Common myeloid progenitor, CD34-positive (primary cell): ENCODE measurements around the gene ABHD3. TPM values are rescaled to one million over a fixed set of nuclear protein-coding genes. Genes with fewer than 3 reads are reported as not detected.

Source experiments
- CTCF ChIA-PET: fragments of 350-600 bp; sonication (Branson Sonifier 250); formaldehyde crosslinking; loops from one replicate; lab custom pipeline; 2021; ENCODE audit warnings: antibody characterized with exemption; lab: Charles Lee
- POLR2A ChIA-PET: fragments of 350-600 bp; sonication (Branson Sonifier 250); formaldehyde crosslinking; loops from one replicate; lab custom pipeline; 2021; ENCODE audit warnings: antibody characterized with exemption; lab: Charles Lee
- DNase-seq, 3 donors: peaks; one replicate each; pipeline versions ENCODE4 v3.0.0 to v3.0.0-alpha.2; 2013
- H3K27ac ChIP-seq, 2 experiments: 1 replicate in 1 of 2; 2 replicates in 1 of 2; pipeline ENCODE4 v1.7.0; 2013; ENCODE audit warnings: inconsistent platforms in 2 of 2, low read length in 2 of 2, mild to moderate bottlenecking in 2 of 2, low read depth in 1 of 2, moderate library complexity in 1 of 2; ENCODE audit not compliant: severe bottlenecking in 2 of 2, insufficient read depth in 1 of 2, poor library complexity in 1 of 2
- H3K27me3 ChIP-seq, 5 experiments: replicated peaks in 2 of 5; 1 replicate in 3 of 5; 2 replicates in 2 of 5; pipeline versions ENCODE4 v1.6.1 to v1.7.0; 2013; ENCODE audit warnings: low read length in 4 of 5, mild to moderate bottlenecking in 2 of 5, moderate library complexity in 2 of 5, inconsistent platforms in 1 of 5; ENCODE audit not compliant: insufficient read depth in 5 of 5, control insufficient read depth in 4 of 5
- H3K36me3 ChIP-seq, 4 experiments: 1 replicate in 2 of 4; 2 replicates in 2 of 4; pipeline versions ENCODE4 v1.6.1 to v1.7.0; 2013; ENCODE audit warnings: low read length in 3 of 4, control low read depth in 1 of 4, mild to moderate bottlenecking in 1 of 4; ENCODE audit not compliant: control insufficient read depth in 4 of 4, insufficient read depth in 4 of 4
- H3K4me1 ChIP-seq, 4 experiments: 1 replicate in 3 of 4; 2 replicates in 1 of 4; pipeline versions ENCODE4 v1.6.1 to v1.7.1; 2013; ENCODE audit warnings: low read length in 3 of 4, mild to moderate bottlenecking in 3 of 4, control low read depth in 1 of 4, inconsistent platforms in 1 of 4, moderate library complexity in 1 of 4; ENCODE audit not compliant: control insufficient read depth in 4 of 4, insufficient read depth in 4 of 4; ENCODE audit errors: control extremely low read depth in 1 of 4
- H3K4me3 ChIP-seq, 7 experiments: 1 replicate in 4 of 7; 2 replicates in 3 of 7; pipeline versions ENCODE4 v1.5.1 to v1.7.0; 2013; ENCODE audit warnings: mild to moderate bottlenecking in 7 of 7, low read length in 6 of 7, moderate library complexity in 6 of 7, inconsistent platforms in 2 of 7, low read depth in 2 of 7, control low read depth in 1 of 7; ENCODE audit not compliant: insufficient read depth in 4 of 7, control insufficient read depth in 1 of 7; ENCODE audit errors: extremely low read depth in 1 of 7
- H3K9me3 ChIP-seq, 5 experiments: 1 replicate in 4 of 5; 2 replicates in 1 of 5; pipeline versions ENCODE4 v1.6.1 to v1.7.1; 2013; ENCODE audit warnings: low read length in 4 of 5, mild to moderate bottlenecking in 2 of 5, inconsistent platforms in 1 of 5, low read depth in 1 of 5, moderate library complexity in 1 of 5; ENCODE audit not compliant: control insufficient read depth in 4 of 5, insufficient read depth in 2 of 5; ENCODE audit errors: control extremely low read depth in 1 of 5
- WGBS: methylation state at CpG from one replicate; pipeline ENCODE4 v1.1.5; 2013; ENCODE audit not compliant: insufficient coverage; 5-methylcytosine and 5-hydroxymethylcytosine counted together
- polyA plus RNA-seq: library from polyadenylated mRNA; unstranded; fragments of 120-200 nt; gene quantifications from one replicate; pipeline ENCODE4 v1.2.1, GENCODE V29; 2013

ABHD3 gene, protein sequence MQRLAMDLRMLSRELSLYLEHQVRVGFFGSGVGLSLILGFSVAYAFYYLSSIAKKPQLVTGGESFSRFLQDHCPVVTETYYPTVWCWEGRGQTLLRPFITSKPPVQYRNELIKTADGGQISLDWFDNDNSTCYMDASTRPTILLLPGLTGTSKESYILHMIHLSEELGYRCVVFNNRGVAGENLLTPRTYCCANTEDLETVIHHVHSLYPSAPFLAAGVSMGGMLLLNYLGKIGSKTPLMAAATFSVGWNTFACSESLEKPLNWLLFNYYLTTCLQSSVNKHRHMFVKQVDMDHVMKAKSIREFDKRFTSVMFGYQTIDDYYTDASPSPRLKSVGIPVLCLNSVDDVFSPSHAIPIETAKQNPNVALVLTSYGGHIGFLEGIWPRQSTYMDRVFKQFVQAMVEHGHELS
- 23.8 TPM for polyA plus RNA-seq

DNA sequence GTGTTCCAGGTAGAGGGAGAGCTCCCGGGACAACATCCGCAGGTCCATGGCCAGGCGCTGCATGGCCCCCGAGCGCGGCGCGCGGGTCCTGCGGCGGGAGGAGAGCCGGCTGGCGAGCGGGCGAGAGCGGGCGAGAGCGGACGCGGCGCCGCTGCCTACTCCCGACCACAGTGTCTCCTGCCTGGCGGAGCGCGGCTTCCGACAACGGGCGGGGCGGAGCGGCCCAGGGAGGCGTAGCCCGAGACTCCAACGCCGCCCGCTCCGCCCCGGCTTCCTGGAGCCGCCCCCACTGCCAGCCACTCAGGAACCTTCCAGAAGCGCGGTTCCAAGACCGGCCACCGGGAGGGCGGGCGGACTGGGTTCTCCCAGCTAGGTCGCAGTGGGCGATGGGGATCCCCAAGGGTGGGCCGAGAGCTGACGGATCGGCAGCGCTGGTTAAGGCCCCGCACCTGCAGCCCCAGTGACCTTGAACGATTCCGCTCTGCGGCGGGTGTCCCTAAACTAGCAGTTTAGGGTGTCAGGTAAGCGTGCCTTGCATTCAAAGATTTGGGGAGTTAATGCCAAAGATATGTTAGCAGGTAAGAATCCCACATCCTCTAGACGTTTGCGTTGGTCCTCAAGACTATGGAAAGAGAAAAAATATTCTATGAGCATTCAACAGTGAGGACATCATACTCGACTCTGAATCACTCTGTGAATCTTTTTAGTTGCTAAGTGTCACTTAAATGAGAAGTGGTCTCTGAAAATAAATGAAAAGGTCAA, at the start of gene ABHD3:
ABHD3 (minus strand) TSS at position 172 of the 762 bp plus-strand sequence; CDS start at position 63, 109 bp downstream.
- H3K4me1 ChIP-seq: peaks cover 4 to 16% (median 12%) of the 10 kb centered on the region in 4 experiments
- H3K27ac ChIP-seq: peak within 1 kb of the TSS; percentile 35 to 82
- 1% methylated on average over 58 of the region's 60 CpGs for WGBS
- POLR2A ChIA-PET: interaction anchor here (0.5 to 1.4 kb wide), 3 partner anchors 22 to 104 kb away, joined by 4 to 6 read pairs (median 4); partner anchors contain the start of gene ESCO1
- H3K27me3 ChIP-seq: no peaks in the 10 kb centered on the region
- H3K9me3 ChIP-seq: no peaks in the 10 kb centered on the region
- peaks cover 0 to 15% (median 4%) of the 10 kb centered on the region in 4 experiments for H3K36me3 ChIP-seq
- peak; percentile 94 to 97 (median 96) for DNase-seq
- CTCF ChIA-PET: interaction anchor here (0.9 to 1.6 kb wide), 3 partner anchors 25 to 92 kb away, joined by 4 to 5 read pairs (median 5); partner anchors contain the start of gene SNRPD1
- peak within 1 kb of the TSS; percentile 74 to 99 (median 92) for H3K4me3 ChIP-seq

DNA sequence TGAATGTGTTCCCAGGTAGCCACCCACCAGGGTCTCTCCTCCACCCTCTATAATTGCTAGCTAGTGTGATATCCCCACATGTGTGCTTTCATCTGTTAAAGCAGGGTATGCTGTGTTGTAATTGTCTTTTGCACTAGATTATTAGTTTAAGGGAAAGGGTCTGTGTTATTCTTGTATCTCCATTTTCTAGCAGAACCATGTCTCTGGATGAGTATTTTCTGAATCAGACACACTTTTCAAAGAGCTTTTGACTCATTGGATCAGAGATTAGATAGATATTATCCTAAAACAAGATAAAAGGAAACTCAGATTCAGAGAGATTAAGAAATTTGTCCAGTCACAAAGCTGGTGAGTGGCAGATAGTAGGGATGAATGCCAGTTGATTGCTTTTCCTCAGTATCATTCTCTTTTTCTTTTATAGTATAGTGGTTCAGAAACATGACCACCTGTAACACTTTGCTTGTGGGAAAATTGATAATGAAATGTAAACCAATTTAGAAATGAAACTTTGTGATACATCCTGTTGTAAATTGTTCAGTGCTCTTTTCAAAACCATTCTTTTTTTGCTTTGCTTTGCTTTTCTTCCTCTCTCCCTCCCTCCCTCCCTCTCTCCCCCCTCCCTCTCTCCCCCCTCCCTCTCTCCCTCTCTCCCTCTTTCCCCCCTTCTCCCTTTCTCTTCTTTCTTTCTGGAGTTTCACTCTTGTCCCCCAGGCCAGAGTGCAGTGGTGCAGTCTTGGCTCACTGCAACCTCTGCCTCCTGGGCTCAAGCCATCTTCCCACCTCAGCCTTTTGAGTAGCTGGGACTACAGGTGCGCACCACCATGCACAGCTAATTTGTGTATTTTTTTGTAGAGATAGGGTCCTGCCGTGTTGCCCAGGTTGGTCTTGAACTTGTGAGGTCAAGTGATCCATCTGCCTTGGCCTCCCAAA, 43.5 kb upstream of the ABHD3 start:
- Histone ChIP-seq H3K4me3 (no peak overlapping the region), H3K9me3 (no peaks in the 10 kb centered on the region), H3K4me1 (peaks cover 4 to 11% (median 8%) of the 10 kb centered on the region in 4 experiments), H3K27ac (no peak overlapping the region), H3K36me3 (no peaks in the 10 kb centered on the region), H3K27me3 (no peaks in the 10 kb centered on the region)
- no peak for DNase-seq
- no CpG with 5 or more reads among the region's 2 CpGs for WGBS
- CTCF ChIA-PET: interaction anchor here (1.1 to 1.8 kb wide), 3 partner anchors 12 to 135 kb away, joined by 4 to 7 read pairs (median 7); partner anchors contain the start of gene SNRPD1
- POLR2A ChIA-PET: interaction anchor here (0.6 kb wide), 1 partner anchor 15 kb away, joined by 6 read pairs; no protein-coding TSS in a partner anchor

DNA sequence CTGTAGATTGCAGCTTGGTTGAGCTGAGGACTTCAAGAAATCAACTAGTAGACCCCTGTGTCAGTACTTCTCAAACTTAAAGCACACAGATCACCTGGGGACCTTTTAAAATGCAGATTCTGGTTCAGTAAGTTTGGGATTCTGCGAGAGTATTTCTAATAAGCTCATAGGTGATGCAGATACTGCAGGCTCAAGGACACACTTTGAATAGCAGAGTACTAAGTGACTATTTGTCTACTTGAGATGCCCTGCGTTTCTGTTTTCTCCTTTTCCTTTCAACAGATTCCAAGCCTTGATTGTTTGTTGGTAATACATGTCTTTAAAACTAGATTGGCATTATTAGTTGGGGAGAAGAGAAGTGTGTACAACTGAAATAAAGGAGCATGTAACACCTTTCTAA, 42.7 kb upstream of the ABHD3 start:
- peaks cover 9 to 16% (median 12%) of the 10 kb centered on the region in 4 experiments for H3K4me1 ChIP-seq
- ChIA-PET POLR2A (interaction anchor here (0.6 kb wide), 1 partner anchor 16 kb away, joined by 6 read pairs; no protein-coding TSS in a partner anchor), CTCF (interaction anchor here (1.1 to 1.3 kb wide), 2 partner anchors 46 to 135 kb away, joined by 4 to 7 read pairs; partner anchors contain the start of gene SNRPD1)
- no peaks in the 10 kb centered on the region for H3K36me3 ChIP-seq
- no peaks in the 10 kb centered on the region for H3K27me3 ChIP-seq
- no peak for DNase-seq
- H3K9me3 ChIP-seq: no peaks in the 10 kb centered on the region
- 100% methylated on average over 1 of the region's 2 CpGs for WGBS
- no peak overlapping the region for H3K4me3 ChIP-seq
- H3K27ac ChIP-seq: no peak overlapping the region

DNA sequence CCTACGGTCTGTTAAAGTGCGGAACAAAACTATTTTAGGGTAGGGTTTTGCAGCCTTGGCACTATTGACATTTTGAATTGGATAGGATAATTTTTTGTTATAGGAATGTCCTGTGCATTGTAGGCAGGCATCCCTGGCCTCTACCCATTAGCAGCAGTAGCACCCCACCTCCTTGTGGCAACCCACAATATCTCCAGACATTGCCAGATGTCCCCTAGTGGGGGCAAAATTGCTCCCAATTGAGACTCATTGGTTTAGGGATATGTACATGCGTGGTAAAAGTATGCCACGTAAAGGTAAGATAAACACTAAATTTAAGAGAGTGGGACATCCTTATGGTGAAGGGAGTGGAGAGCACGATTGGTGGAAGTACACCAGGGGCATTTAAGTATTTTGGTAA, 40.7 kb upstream of the ABHD3 start:
- ChIA-PET CTCF (no interaction called here), POLR2A (no interaction called here)
- Histone ChIP-seq H3K27me3 (no peaks in the 10 kb centered on the region), H3K27ac (no peak overlapping the region), H3K36me3 (no peaks in the 10 kb centered on the region), H3K4me1 (peaks cover 12 to 25% (median 16%) of the 10 kb centered on the region in 4 experiments), H3K4me3 (no peak overlapping the region), H3K9me3 (no peaks in the 10 kb centered on the region)
- DNase-seq: peak; percentile 56 to 63 (median 56)
- WGBS: 100% methylated on average over 2 of the region's 5 CpGs

DNA sequence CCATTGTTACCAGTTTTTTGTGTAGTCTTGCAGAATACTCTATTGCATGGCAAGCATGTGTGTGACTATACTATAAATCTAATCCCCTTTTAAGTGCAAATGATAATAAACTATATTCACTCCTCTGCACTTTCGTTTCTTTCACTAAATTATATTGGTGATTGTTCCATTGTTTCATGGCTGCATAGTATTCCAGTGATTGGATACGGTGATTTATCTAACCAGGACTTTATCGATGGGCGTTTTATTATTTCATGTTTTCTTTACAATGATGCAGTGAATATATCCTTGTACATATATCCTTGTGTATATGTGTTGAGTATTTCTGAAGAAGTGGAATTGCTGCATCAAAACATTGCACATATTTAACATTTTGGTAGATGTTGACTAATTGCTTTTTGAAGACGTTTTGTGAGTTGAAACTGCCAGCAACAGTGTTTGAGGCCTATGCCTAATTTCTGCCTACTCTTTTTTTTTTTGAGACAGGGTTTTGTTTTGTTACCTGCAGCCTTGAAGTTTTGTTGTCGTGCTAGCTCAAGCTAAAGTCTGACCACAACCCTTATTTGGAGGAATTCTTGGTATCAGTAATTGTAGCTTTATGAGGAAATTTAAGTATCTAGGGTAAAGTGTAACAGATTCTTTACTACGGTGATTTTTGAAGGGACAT, 38.7 kb upstream of the ABHD3 start:
- peaks cover 11 to 32% (median 19%) of the 10 kb centered on the region in 4 experiments for H3K4me1 ChIP-seq
- POLR2A ChIA-PET: no interaction called here
- H3K9me3 ChIP-seq: no peaks in the 10 kb centered on the region
- WGBS: no CpG with 5 or more reads among the region's 7 CpGs
- DNase-seq: no peak
- H3K27ac ChIP-seq: no peak overlapping the region
- H3K4me3 ChIP-seq: peak overlapping the region in 1 of 7 experiments; percentile 5
- H3K27me3 ChIP-seq: no peaks in the 10 kb centered on the region
- H3K36me3 ChIP-seq: no peaks in the 10 kb centered on the region
- CTCF ChIA-PET: interaction anchor here (0.6 to 1.5 kb wide), 2 partner anchors 143 to 781 kb away, joined by 3 to 6 read pairs; partner anchors contain the start of gene ESCO1
